SK-N-MC (cell line): ENCODE data around the gene TRAPPC12.

Source experiments
- EZH2 ChIP-seq: fragments of 200-600 bp; sonication (generic); IDR thresholded peaks from one replicate; pipeline ENCODE4 v1.6.1; 2017; ENCODE audit warnings: antibody characterized with exemption
- FOXP2 ChIP-seq: optimal IDR thresholded peaks from 2 replicates; pipeline ENCODE3; 2011; ENCODE audit warnings: mild to moderate bottlenecking, moderate library complexity; ENCODE audit not compliant: insufficient read depth; ENCODE audit errors: extremely low read length, control extremely low read depth
- POLR2AphosphoS5 ChIP-seq: IDR thresholded peaks from 2 replicates; pipeline ENCODE4 v1.6.1; 2012; ENCODE audit warnings: mild to moderate bottlenecking, low read depth, low read length, borderline replicate concordance

GRCh38 chr2:3403587-3404334 is 24.3 kb downstream of the TRAPPC12 start:
- TF ChIP-seq POLR2AphosphoS5 (no peak), EZH2 (no peak), FOXP2 (no peak)
